SK-N-SH (cell line): Measurements from ENCODE around the gene RNASEH1. TPM values are rescaled to one million over a fixed set of nuclear protein-coding genes. Genes with fewer than 3 reads are reported as not detected.

Experiments
- CTCF ChIA-PET: fragments of 300-600, 350-600 bp; formaldehyde crosslinking; extraction: SDS; loops from one replicate; lab custom pipeline; 2021; lab: Yijun Ruan, JAX
- POLR2A ChIA-PET: fragments of 350-600 bp; sonication (Branson Sonifier 250); formaldehyde crosslinking; extraction: SDS; loops from one replicate; lab custom pipeline; 2020; ENCODE audit warnings: antibody characterized with exemption, inconsistent platforms; lab: Yijun Ruan, JAX
- DNase-seq: peaks from one replicate; pipeline ENCODE4 v3.0.0; 2012
- H2AFZ ChIP-seq: fragments of 200-600 bp; sonication (generic); 2 replicates; pipeline ENCODE4 v1.8.1; 2016; ENCODE audit warnings: antibody characterized with exemption, mild to moderate bottlenecking, low read depth
- H3F3A ChIP-seq: fragments of 200-600 bp; sonication (generic); replicated peaks from 2 replicates; pipeline ENCODE3; 2016; ENCODE audit warnings: antibody characterized with exemption, mild to moderate bottlenecking; ENCODE audit not compliant: insufficient read depth
- H3K27ac ChIP-seq, 2 experiments: fragments of 200-500 bp in 1 of 2; fragments of 200-600 bp in 1 of 2; sonication (Bioruptor generic) in 1 of 2; sonication (generic), shearing (Covaris generic) in 1 of 2; 2 replicates each; pipeline versions ENCODE4 v1.5.1 to v1.6.1; 2014 to 2016; ENCODE audit warnings: low read depth in 2 of 2, inconsistent platforms in 1 of 2, low read length in 1 of 2, mild to moderate bottlenecking in 1 of 2, mixed read lengths in 1 of 2
- H3K27me3 ChIP-seq: fragments of 200-600 bp; sonication (generic), shearing (Covaris generic); 2 replicates; pipeline ENCODE4 v1.6.1; 2016; ENCODE audit warnings: mixed run types; ENCODE audit not compliant: insufficient read depth
- H3K36me3 ChIP-seq, 2 experiments: fragments of 200-500 bp in 1 of 2; fragments of 200-600 bp in 1 of 2; sonication (Bioruptor generic) in 1 of 2; sonication (generic) in 1 of 2; replicated peaks in 1 of 2; 2 replicates each; pipeline versions ENCODE3 to v1.5.1; 2014 to 2016; ENCODE audit warnings: low read length in 1 of 2, mild to moderate bottlenecking in 1 of 2; ENCODE audit not compliant: insufficient read depth in 2 of 2, control insufficient read depth in 1 of 2
- H3K4me1 ChIP-seq, 2 experiments: fragments of 200-500 bp in 1 of 2; fragments of 200-600 bp in 1 of 2; sonication (Bioruptor generic) in 1 of 2; sonication (generic), shearing (Covaris generic) in 1 of 2; 2 replicates each; pipeline versions ENCODE4 v1.5.1 to v1.6.1; 2014 to 2016; ENCODE audit warnings: low read depth in 1 of 2, low read length in 1 of 2, mixed run types in 1 of 2; ENCODE audit not compliant: insufficient read depth in 2 of 2, control insufficient read depth in 1 of 2
- H3K4me2 ChIP-seq: fragments of 200-600 bp; sonication (generic), shearing (Covaris generic); 2 replicates; pipeline ENCODE4 v1.6.1; 2017; ENCODE audit warnings: mixed run types
- H3K4me3 ChIP-seq, 2 experiments: fragments of 200-500 bp in 1 of 2; fragments of 200-600 bp in 1 of 2; sonication (Bioruptor generic) in 1 of 2; sonication (generic), shearing (Covaris generic) in 1 of 2; 2 replicates each; pipeline versions ENCODE4 v1.5.1 to v1.8.1; 2014 to 2016; ENCODE audit warnings: low read depth in 2 of 2, inconsistent platforms in 1 of 2, low read length in 1 of 2, mild to moderate bottlenecking in 1 of 2, mixed read lengths in 1 of 2, moderate library complexity in 1 of 2
- H3K79me2 ChIP-seq: fragments of 200-600 bp; sonication (generic); 2 replicates; pipeline ENCODE4 v1.8.1; 2017; ENCODE audit warnings: mild to moderate bottlenecking; ENCODE audit not compliant: insufficient read depth
- H3K9ac ChIP-seq: fragments of 200-600 bp; sonication (generic); 2 replicates; pipeline ENCODE4 v1.6.1; 2017; ENCODE audit warnings: mixed run types
- H3K9me2 ChIP-seq: fragments of 200-600 bp; sonication (generic); 2 replicates; pipeline ENCODE4 v1.6.1; 2017; ENCODE audit warnings: mixed run types
- H3K9me3 ChIP-seq: fragments of 200-600 bp; sonication (generic); 2 replicates; pipeline ENCODE4 v1.6.1; 2017; ENCODE audit warnings: mixed run types, mild to moderate bottlenecking, moderate library complexity
- H4K20me1 ChIP-seq: fragments of 200-600 bp; sonication (generic); 2 replicates; pipeline ENCODE4 v1.6.1; 2017; ENCODE audit warnings: mild to moderate bottlenecking, mixed run types; ENCODE audit not compliant: insufficient read depth
- CHD2 ChIP-seq: fragments of 150-350 bp; IDR thresholded peaks from 2 replicates; pipeline ENCODE4 v1.6.1; 2018; ENCODE audit warnings: low read length; ENCODE audit not compliant: partially characterized antibody
- GABPA ChIP-seq: IDR thresholded peaks from 2 replicates; pipeline ENCODE4 v1.4.0; 2012; ENCODE audit warnings: low read depth, mild to moderate bottlenecking
- JUND ChIP-seq: IDR thresholded peaks from 2 replicates; pipeline ENCODE4 v1.4.0; 2012
- NRF1 ChIP-seq: IDR thresholded peaks from 2 replicates; pipeline ENCODE4 v1.6.1; 2012; ENCODE audit warnings: low read depth, mild to moderate bottlenecking, low read length
- RCOR1 ChIP-seq: fragments of 150-350 bp; IDR thresholded peaks from 2 replicates; pipeline ENCODE4 v1.6.1; 2017; ENCODE audit warnings: antibody characterized with exemption, low read length
- RFX5 ChIP-seq: IDR thresholded peaks from 2 replicates; pipeline ENCODE4 v1.6.1; 2012; ENCODE audit warnings: mild to moderate bottlenecking, improper control_type of control experiment, low read length
- TEAD4 ChIP-seq: IDR thresholded peaks from 2 replicates; pipeline ENCODE4 v1.4.0; 2012; ENCODE audit warnings: mild to moderate bottlenecking, borderline replicate concordance; ENCODE audit not compliant: insufficient read depth
- WGBS: methylation state at CpG from one replicate; pipeline ENCODE4 v1.1.6; 2017; ENCODE audit warnings: low lambda C conversion rate; 5-methylcytosine and 5-hydroxymethylcytosine counted together
- polyA plus RNA-seq, 3 experiments: library from polyadenylated mRNA; depleted of rRNA; stranded (reverse); fragments of >200 nt; gene quantifications; 2 replicates each; pipeline ENCODE4 v1.2.3, GENCODE V29; 2012
- TF ChIP-seq, protein P1 (sequence below): IDR thresholded peaks from 2 replicates; pipeline ENCODE4; 2012
- TF ChIP-seq, protein P2 (sequence below): fragments of 150-350 bp; IDR thresholded peaks from 2 replicates; pipeline ENCODE4 v1.6.1; 2017; ENCODE audit warnings: antibody characterized with exemption, low read length, low read depth, borderline replicate concordance
- TF ChIP-seq, protein P3 (sequence below): fragments of 150-350 bp; IDR thresholded peaks from 2 replicates; pipeline ENCODE4 v1.6.1; 2016; ENCODE audit warnings: mild to moderate bottlenecking, low read depth, low read length
- TF ChIP-seq, protein P4 (sequence below): IDR thresholded peaks from 2 replicates; pipeline ENCODE4 v1.4.0; 2012; ENCODE audit warnings: low read depth, borderline replicate concordance

RNASEH1 gene
- polyA plus RNA-seq, 1 of the 3 experiments (the other 2 are of a cell fraction) = 34.4 TPM

DNA sequence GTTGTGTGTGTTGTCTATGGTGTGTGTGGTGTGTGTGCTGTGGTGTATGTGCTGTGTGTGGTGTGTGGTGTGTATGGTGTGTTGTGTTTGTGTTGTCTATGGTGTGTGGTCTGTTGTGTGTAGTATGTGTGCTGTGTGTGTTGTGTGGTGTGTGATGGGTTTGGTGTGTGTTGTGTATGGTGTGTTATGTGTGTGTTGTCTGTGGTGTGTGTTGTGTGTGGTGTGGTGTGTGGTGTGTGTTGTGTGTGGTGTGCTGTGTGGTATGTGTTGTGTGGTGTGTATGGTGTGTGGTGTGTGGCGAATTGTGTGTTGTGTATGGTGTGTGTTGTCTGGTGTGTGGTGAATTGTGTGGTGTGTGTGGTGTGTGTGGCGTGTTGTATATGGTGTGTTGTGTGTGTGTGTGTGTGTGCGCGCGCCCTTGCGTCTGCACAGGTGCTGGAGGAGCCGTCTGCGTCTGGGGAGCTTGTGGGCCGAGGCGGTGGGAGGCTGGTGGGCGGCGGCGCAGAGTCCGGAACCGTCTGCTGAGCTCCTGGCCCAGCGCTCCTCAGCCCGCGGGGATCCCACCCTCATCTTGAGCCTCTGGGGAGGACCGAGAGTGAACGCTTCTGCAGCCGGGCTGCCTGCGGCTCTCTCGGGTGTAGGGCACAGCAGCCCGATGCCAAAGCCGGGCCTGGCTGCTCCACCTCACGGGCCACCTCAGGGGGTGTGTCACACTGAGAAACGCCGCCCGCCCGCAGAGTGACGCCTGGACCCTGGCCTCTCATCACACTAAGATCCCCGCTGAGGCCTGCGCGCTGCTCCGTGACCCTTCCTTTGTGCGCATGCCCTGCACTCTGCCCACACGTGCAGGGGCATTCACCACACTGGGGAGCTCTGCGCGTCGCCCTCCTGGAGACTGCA lies 30.0 kb downstream of the RNASEH1 start:
- H3K9me3 ChIP-seq = no peaks in the 10 kb centered on the region
- no peaks in the 10 kb centered on the region for H4K20me1 ChIP-seq
- no peaks in the 10 kb centered on the region for H3K36me3 ChIP-seq
- H3K9ac ChIP-seq = no peak overlapping the region
- WGBS = 95% methylated on average over 32 of the region's 40 CpGs
- peaks cover 4% of the 10 kb centered on the region for H3F3A ChIP-seq
- TF ChIP-seq, protein P1, sequence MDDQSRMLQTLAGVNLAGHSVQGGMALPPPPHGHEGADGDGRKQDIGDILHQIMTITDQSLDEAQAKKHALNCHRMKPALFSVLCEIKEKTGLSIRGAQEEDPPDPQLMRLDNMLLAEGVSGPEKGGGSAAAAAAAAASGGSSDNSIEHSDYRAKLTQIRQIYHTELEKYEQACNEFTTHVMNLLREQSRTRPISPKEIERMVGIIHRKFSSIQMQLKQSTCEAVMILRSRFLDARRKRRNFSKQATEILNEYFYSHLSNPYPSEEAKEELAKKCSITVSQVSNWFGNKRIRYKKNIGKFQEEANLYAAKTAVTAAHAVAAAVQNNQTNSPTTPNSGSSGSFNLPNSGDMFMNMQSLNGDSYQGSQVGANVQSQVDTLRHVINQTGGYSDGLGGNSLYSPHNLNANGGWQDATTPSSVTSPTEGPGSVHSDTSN = no peak
- TF ChIP-seq NRF1 (no peak), RCOR1 (no peak), GABPA (no peak), RFX5 (no peak), JUND (no peak), TEAD4 (no peak), CHD2 (no peak)
- TF ChIP-seq, protein P2, sequence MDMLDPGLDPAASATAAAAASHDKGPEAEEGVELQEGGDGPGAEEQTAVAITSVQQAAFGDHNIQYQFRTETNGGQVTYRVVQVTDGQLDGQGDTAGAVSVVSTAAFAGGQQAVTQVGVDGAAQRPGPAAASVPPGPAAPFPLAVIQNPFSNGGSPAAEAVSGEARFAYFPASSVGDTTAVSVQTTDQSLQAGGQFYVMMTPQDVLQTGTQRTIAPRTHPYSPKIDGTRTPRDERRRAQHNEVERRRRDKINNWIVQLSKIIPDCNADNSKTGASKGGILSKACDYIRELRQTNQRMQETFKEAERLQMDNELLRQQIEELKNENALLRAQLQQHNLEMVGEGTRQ = no peak
- TF ChIP-seq, protein P3, sequence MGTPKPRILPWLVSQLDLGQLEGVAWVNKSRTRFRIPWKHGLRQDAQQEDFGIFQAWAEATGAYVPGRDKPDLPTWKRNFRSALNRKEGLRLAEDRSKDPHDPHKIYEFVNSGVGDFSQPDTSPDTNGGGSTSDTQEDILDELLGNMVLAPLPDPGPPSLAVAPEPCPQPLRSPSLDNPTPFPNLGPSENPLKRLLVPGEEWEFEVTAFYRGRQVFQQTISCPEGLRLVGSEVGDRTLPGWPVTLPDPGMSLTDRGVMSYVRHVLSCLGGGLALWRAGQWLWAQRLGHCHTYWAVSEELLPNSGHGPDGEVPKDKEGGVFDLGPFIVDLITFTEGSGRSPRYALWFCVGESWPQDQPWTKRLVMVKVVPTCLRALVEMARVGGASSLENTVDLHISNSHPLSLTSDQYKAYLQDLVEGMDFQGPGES = no peak
- TF ChIP-seq, protein P4, sequence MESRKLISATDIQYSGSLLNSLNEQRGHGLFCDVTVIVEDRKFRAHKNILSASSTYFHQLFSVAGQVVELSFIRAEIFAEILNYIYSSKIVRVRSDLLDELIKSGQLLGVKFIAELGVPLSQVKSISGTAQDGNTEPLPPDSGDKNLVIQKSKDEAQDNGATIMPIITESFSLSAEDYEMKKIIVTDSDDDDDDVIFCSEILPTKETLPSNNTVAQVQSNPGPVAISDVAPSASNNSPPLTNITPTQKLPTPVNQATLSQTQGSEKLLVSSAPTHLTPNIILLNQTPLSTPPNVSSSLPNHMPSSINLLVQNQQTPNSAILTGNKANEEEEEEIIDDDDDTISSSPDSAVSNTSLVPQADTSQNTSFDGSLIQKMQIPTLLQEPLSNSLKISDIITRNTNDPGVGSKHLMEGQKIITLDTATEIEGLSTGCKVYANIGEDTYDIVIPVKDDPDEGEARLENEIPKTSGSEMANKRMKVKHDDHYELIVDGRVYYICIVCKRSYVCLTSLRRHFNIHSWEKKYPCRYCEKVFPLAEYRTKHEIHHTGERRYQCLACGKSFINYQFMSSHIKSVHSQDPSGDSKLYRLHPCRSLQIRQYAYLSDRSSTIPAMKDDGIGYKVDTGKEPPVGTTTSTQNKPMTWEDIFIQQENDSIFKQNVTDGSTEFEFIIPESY = no peak
- TF ChIP-seq, all 33 proteins: peak for 0
- no peak overlapping the region for H3K4me2 ChIP-seq
- H3K27me3 ChIP-seq = no peaks in the 10 kb centered on the region
- no peak overlapping the region for H2AFZ ChIP-seq
- H3K9me2 ChIP-seq = no peaks in the 10 kb centered on the region
- CTCF ChIA-PET = interaction anchor here (1.2 kb wide), 1 partner anchor 20 kb away, joined by 3 read pairs; no protein-coding TSS in a partner anchor
- peak; percentile 53 for DNase-seq
- H3K79me2 ChIP-seq = no peaks in the 10 kb centered on the region
- no peak overlapping the region for H3K27ac ChIP-seq
- H3K4me1 ChIP-seq = peaks cover 17 to 24% of the 10 kb centered on the region in 2 experiments
- no peak overlapping the region for H3K4me3 ChIP-seq
- POLR2A ChIA-PET = no interaction called here
